ENCODE data around the gene PDSS1.

PDSS1 gene

GRCh38 chr10:26700884-26701630, 3.6 kb downstream of the PDSS1 start:
- no peak for DNase-seq

DNA sequence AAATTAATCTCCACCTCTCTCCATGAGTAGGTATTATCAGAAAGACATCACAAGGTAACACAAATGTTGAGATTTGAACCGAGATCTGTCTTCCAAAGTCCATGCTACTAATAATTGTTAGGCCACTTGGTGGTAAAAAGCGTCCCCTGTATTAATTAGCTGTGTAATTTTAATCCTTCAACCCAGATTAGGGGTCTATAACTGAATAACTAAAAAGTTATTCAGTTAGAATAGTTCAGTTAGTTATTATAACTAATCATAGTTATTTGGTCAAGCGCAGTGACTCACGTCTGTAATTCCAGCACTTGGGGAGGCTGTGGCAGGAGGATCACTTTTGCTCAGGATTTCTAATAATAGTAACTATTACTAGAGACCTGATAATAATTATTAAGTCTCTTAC, 5.6 kb downstream of the PDSS1 start:
- no peak for DNase-seq

DNA sequence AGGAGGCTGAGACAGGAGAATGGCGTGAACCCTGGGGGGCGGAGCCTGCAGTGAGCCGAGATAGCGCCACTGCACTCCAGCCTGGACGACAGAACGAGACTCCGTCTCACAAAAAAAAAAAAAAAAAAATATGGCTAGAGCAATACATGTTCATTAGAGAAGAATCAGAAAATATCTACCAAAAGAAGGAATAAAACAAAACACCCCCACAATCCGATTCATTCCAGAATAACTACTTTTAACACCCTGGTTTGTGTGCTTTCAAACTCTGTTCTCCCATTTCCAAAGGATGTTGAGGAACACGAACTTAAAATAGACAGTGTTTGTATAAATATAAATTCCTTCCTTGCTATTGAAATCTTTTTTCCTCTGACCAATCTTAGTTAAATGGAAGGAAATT, 6.5 kb downstream of the PDSS1 start:
- no peak for DNase-seq

- no peak for DNase-seq
Observed at GRCh38 chr10:26706206-26706605, 8.7 kb downstream of the PDSS1 start.

DNA sequence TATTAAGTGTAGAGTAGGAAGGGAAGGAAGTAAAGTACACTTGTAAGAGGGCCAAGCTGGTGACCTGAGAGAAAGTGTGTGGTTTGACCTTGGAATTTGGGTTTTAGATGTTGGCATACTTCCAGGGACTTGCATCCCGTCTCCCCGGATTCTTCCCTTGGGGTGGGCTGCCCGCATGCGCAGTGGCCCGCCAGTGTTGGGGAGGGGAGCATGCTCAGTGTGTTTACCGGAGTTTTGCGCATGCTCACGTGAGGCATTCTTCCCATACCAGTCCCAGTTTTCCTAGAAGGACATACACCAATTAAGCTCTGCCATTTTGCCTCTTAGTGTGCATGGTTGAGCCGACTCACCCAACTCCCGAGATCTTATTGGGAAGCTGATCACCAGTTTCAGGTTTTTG, 9.4 kb downstream of the PDSS1 start:
- no peak for DNase-seq

- DNase-seq = no peak
Observed at GRCh38 chr10:26711324-26711723, 13.8 kb downstream of the PDSS1 start.

GRCh38 chr10:26714415-26715136, 17.1 kb downstream of the PDSS1 start:
- DNase-seq = no peak

DNA sequence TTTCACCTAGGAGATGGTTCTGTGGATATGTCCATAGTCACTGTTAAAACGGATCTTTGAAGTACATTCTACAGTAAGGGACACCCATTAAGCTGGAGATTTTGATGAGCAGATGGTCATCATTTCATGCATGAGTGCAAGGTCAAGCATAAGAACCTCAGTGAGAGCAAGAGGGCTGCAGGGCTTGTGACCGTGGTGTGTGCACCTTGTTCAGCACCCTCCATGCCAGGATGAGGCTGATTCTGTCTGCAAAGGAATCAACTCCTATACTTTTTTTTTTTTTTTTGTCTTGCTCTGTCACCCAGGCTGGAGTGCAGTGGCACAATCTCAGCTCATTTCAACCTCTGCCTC, 17.6 kb downstream of the PDSS1 start:
- no peak for DNase-seq

DNA sequence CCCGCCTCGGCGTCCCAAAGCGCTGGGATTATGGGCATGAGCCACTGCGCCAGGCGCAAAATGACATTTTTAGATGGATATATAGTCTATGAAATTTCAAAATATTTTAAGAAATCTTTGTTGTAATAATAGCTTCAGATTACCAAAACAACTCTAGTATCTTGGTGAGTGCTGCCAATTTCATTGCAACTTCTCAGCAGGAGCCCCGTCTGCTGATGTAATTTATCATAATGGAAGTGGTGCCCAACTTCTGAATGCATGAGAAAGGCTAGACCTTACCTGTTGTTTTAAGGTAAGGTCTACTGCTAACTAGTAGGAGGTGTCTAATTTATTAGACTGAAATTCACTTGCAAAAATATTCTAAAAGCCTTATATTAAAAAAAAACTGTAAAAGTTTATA, 20.0 kb downstream of the PDSS1 start:
- no peak for DNase-seq

- DNase-seq = no peak
Observed at GRCh38 chr10:26721561-26721960, 24.1 kb downstream of the PDSS1 start.

- DNase-seq = no peak
Observed at GRCh38 chr10:26723016-26723415, 25.5 kb downstream of the PDSS1 start.

GRCh38 chr10:26725837-26726727, 28.6 kb downstream of the PDSS1 start:
- DNase-seq = peak; percentile 9

- DNase-seq = no peak
Observed at GRCh38 chr10:26727005-26727404, 29.5 kb downstream of the PDSS1 start.

DNA sequence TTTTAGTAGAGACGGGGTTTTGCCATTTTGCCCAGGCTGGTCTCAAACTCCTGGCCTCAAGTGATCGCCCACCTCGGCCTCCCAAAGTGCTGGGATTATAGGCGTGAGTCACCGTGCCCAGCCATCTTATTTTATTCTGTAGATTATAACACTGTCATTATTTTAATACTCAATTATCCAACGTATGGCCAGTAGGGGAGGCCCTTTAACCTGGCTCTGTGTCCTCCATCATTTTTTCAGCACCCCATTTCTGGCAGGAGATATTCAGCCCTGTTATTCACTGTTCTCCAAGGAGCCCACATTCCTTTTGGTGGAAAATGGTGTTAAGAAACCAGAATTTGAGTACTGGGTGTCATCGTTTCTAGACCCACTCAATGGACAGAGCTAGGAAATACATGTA, 31.5 kb downstream of the PDSS1 start:
- DNase-seq = no peak

- DNase-seq = no peak
Observed at GRCh38 chr10:26729395-26729794, 31.9 kb downstream of the PDSS1 start.

GRCh38 chr10:26730552-26730951, 33.1 kb downstream of the PDSS1 start:
- DNase-seq = no peak

GRCh38 chr10:26733750-26734568, 36.5 kb downstream of the PDSS1 start:
- no peak for DNase-seq

- DNase-seq = no peak
Observed at GRCh38 chr10:26735435-26735834, 37.9 kb downstream of the PDSS1 start.

DNA sequence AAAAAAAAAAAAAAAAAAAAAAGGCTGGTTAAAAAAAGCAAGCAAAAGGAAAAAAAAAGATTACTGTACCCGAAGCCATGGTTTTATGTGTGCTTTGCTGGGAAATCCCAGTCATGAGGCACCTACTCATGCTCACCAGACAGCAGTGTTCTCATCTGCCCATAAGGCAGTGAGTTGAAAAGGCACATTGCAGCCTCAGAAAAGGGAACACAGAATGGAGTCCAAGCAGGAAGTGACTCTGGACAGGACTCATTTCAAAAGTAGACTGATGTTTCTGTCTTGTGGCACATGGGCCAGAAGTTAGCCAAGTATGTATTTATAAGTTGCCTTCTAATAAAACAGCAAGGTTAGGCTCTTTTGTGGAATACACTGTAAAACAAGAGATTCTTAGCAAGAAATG, 40.2 kb downstream of the PDSS1 start:
- no peak for DNase-seq

- DNase-seq = no peak
Observed at GRCh38 chr10:26738301-26738911, 40.9 kb downstream of the PDSS1 start.

GRCh38 chr10:26739071-26739631, 41.6 kb downstream of the PDSS1 start:
- no peak for DNase-seq

- no peak for DNase-seq
Observed at GRCh38 chr10:26741368-26741767, 43.9 kb downstream of the PDSS1 start.
